Kidney glomerular epithelial cell (primary cell): ENCODE data around the gene ECSIT.

Experiments
- DNase-seq: peaks from one replicate; lab custom pipeline; 2025; lab: John Stamatoyannopoulos, UW

ECSIT gene

DNA sequence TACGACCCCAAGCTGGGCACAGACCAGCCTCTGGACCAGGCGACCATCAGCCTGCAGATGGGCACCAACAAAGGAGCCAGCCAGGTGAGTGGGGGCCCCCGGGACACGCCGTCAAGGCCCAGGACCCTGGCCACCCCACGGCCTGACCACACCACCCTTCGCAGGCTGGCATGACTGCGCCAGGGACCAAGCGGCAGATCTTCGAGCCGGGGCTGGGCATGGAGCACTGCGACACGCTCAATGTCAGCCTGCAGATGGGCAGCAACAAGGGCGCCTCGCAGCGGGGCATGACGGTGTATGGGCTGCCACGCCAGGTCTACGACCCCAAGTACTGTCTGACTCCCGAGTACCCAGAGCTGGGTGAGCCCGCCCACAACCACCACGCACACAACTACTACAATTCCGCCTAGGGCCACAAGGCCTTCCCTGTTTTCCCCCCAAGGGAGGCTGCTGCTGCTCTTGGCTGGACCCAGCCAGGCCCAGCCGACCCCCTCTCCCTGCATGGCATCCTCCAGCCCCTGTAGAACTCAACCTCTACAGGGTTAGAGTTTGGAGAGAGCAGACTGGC lies 20.5 kb upstream of the ECSIT start:
- DNase-seq, result no peak

DNA sequence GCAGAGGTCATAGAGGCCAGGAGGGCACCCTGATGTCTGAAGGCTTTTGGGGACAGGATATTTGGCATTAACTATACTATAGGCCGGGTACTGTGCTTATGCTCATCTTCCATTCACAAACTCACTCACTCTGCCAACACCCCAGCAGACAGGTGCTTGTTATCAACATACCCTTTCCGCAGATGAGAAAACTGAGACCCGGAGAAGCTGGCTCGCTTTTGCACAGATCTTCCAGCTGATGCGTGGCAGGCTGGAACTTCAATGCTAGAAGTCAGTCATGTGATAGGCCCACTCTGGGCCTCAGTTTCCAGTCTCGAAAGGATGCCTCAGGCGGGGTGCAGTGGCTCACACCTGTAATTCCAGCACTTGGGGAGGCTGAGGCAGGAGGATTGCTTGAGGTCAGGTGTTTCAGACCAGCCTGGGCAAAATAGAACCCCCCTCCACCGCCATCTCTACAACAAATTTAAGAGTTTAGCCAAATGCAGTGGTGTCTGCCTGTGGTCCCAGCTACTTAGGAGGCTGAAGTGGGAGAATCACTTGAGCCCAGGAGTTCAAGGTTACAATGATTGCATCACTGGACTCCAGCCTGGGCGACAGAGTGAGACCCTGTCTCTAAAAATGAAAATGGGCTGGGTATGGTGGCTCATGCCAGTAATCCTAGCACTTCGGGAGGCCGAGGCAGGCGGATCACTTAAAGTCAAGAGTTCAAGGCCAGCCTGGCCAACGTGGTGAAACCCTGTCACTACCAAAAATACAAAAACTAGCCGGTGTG lies 19.2 kb upstream of the ECSIT start:
- DNase-seq, result no peak

DNA sequence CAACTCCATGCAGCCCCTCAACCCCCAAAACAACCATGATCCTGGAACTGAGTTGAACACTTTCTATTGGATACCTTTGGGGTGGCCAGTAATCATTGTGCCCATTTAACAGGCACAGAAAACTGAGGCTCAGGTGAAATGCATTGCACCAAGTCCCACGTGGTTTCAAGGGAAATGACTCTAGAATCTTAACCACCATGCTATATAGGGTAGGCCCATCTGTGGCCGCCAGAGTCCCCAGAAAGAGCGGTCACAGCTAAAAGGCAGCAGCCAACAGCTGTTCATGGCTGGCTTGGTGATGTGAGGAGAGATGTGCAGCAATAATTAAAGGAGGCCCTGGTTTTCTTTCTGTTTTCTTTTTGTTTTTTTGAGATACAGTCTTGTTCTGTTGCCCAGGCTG lies 12.3 kb upstream of the ECSIT start:
- no peak for DNase-seq

DNA sequence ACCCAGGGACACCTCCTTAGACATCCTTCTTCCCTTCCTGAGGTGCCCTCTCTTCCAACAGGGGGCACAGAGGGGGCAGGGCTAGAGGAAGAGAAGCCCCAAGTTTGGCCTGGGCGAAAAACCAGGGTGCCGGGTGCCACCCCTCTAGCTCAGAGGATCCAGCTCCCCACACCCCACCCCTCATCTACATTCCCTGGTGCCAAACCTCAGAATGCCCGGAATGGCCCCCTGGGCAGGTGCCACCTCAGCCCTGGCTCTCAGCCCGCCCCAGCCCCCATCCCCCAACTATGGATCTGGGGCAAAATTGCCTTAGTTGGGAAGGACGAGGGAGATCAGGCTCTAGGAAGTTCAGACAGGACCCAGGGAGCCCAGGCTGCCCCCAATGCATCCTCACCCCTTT lies 11.7 kb upstream of the ECSIT start:
- no peak for DNase-seq

DNA sequence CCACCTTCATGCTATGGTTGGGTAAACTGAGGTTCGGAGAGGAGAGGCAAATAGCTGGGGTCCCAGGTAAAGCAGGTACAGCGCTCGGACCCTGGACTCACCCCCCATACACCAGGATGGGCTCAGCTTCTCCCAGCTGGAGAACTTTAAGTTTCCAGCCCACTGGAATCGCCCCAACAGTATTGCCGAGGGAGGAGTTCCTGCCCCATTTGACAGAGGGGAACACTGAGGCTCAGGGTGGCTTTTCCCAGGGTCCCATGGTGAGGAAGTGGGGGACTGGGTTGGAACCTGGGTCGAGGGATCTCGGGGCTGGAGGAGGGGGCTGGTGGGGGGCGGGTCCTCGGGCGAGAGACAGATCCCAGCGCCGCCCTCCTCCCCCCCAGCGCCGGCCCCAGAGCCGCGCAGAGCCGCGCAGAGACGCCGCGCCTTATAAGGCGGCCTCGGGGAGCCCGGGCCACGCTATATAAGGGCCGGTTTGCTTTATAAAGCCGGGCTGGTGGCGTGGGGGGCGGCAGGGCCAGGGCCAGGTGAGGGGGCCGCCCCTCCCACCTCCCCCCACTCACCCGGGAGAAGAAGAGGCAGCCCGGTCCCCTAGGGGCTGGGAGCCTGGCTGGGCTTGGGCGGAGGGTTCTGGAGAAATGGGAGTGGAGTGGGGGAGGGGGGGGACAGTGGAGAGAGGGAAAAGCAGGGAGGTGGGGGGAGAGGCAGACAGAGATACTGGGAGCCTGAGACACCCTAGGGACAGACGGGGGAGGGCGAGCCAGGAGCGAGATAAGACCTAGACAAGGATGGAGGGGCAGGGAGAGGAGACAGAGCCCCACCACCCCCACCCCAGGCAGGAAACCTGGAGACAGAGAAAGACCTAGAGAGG lies 10.8 kb upstream of the ECSIT start:
- no peak for DNase-seq

DNA sequence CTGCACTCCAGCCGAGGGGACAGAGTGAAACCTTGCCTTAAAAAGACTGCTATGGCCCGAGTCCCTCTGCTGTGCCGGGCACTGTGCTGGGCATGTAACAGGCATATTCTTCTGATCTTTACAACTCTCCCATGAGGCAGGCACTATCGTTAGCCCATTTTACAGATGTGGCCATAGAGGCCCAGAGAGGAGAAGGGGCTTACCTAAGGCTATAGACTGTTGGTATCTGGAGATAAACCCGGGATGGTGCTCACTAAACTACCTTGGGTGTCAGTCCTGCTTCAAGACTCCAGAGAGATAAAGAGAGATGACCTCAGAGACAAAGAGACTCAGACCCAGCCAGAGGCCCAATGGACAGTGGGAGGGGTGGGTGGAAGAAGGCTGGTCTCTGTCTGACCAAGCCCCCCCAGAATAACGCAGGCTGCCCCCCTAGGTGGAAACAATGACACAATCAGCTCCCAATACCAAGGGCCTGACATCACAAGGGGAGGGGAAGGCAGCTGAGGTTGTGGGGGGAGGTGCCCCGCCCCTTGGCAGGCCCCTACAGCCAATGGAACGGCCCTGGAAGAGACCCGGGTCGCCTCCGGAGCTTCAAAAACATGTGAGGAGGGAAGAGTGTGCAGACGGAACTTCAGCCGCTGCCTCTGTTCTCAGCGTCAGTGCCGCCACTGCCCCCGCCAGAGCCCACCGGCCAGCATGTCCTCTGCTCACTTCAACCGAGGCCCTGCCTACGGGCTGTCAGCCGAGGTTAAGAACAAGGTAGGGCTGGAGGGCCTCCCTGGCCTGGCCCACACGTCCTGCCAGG lies 9.5 kb upstream of the ECSIT start, which contains the start of gene CNN1:
Gene CNN1 (plus strand): TSS at position 620 of the 805 bp plus-strand sequence. CDS start 77 bp downstream, at position 697.
- no peak for DNase-seq

DNA sequence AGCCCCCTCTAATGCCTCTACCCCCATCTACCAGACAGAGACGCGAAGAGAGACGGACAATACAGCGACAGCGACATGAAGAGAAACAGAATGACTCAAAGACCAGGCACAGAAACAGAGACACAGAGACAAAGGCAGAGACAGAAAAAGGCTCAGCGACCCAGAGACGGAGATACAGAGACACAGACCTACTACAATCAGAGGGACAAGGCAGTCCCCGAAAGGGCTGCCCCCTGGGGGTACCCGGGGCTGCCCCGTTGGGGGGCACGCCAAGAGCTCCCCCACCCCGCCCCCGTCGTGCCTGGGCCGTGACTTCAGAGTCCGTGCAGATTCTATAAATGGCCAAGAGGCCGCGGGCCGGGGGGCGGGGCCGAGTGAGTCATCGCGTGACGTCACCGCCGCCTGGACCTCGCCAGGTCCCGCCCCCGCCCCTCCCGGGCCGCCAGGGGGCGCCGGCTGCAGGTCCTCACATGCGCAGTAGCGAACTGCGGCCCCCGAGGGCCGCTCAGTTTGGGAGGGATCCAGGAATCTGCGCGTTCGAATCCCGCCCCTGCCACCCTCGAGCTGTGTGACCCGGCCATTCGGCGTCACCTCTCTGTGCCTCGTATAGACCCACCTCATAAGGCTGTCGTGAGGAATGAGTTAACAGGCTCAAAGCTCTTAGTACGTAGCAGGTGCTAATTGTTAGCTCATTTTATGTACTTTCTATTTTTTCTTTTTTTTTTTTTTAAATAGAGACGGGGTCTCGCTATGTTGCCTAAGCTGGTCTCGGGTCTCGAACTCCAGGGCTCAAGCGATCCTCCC lies 7.1 kb upstream of the ECSIT start:
- DNase-seq, result peak; percentile 47

DNA sequence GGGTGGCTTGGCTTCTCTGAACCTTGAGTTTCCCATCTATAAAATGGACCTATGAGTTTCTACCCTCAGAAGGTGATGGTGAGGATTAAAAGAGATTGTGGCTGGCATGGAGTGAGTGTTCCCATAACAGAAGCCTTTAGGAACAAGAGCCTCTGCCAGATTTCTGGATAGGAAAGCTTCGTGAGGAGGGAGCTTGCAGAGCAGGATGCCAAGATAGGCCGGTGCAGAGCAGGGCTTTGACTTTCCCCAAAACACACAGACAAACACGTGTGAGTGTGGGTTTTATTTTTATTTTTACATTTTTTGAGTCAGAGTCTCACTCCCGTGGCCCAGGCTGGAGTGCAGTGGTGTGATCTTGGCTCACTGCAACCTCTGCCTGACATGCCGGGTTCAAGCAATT lies 6.0 kb upstream of the ECSIT start:
- DNase-seq, result no peak

DNA sequence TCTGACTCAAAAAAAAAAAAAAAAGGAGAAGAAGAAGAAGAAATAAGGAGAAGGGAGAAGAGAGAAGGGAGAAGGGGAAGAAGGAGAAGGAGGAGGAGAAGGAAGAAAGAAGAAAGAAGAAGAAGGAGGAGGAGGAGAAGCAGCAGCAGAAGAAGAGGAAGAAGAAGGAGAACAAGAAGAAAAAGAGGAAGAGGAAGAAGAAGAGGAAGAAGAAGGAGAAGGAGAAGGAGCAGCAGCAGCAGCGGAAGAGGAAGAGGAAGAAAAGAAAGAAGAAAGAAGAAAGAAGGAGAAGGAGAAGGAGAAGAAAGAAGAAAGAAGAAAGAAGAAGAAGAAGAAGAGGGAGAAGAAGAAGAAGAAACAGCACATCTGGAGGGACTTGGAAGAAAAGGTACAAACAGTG lies 5.6 kb upstream of the ECSIT start:
- no peak for DNase-seq

DNA sequence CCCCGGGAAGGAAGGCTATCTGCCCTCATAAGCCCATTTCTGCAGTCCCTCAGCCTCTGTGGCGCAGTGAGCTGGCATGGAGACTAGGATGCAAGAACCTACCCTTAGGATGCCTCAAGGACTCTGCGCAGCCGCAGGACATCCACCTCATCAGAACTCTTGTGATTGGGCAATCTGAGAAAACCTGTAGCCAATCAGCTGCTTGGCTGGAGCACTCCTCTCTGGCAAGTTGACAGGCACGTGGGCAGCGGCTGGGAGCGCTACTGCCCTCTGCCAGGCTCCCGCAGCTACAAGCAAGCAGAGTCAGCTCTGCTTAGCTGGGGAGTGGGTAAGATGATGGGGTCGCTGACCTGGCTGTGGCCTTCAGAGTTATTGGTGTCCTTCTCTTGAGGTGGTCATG lies 1.5 kb upstream of the ECSIT start:
- DNase-seq, result peak; percentile 25

DNA sequence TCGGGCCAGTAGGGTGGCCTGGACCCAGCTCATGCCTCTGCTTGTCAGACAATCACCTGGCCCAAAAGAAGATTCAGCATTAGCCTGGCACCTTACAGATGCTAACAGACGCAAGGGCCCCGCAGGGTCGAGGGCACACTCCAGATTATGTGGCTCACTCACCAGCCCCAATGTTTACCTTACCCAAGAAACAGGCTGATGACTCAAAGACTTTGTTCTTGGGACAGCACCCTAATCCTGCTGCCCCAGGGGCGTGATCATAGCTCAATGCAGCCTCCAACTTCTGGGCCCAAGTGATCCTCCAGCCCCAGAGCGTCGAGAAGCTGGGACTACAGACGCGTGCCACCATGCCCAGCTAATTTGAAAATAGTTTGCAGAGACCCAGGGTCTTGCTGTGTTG lies 9.8 kb downstream of the ECSIT start:
- no peak for DNase-seq

DNA sequence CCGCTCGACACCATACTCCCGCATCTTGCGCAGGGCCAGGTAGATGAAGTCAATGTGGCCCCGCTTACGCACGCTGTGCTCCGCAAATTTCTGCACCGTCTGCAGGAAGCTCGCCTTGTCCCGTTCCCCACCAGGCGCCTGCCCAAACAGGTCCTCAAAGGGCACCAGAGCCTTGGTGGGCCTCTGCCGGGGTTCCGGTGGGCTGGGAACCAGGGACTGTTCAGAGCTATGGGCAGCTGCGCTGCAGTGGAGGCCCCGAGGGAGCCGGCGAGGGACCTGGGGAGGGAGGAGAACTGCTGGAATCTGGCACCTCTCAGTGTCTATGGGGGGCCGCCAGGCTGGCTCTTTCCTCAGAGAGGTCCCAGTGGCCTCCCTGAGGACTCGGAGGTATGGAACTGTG lies 15.0 kb downstream of the ECSIT start:
- no peak for DNase-seq

DNA sequence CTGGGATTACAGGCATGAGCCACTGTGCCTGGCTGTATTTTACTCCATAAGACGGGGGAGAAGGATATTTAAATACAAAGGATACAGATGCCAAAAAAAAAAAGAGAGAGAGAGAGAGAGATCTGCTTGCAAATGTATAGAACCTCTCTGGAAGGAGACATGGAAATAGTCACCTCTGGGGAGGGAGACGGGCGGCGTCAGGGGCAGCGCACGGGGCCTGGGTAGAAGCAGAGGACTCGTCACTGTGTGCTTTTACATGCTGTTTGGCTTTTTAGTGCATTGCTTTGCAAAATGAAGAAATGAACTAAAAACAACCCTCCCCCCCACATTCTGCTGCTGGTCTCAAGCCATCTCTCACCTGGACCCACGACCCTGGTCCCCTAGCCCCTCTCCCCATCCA lies 18.5 kb downstream of the ECSIT start:
- no peak for DNase-seq

DNA sequence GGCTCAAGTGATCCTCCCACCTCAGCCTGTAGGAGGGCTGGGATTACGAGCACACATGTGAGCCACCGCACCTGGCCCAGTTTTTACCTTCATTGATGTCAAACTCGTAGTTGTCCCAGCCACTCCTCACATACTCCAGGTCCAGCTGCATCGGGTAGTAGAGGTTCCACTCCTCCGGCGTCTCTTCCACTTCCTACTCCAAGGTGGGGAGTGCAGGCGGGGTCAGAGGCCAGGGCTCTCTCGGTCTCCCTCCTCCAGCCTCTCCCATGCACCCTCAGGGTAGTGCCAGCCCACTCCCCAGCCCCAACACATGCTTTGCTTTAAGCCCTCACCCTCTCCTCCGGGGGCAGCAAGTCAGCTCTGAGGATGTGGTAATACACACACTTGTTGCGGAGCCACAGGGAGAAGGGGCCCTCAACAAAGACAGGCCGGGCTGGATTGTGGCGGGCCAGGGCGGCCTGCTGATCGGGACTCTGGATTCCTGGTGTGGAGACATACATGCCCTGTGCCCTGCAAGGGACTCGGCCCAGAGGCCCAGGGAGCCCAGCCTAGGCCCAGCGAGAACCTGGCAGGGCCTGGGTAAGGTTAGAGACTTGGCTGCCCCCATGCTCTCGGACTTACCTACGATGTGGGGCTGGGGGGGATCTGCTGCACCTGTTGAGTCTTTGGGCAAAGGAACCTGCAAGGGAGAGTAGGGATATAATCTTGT lies 21.4 kb downstream of the ECSIT start:
- no peak for DNase-seq

DNA sequence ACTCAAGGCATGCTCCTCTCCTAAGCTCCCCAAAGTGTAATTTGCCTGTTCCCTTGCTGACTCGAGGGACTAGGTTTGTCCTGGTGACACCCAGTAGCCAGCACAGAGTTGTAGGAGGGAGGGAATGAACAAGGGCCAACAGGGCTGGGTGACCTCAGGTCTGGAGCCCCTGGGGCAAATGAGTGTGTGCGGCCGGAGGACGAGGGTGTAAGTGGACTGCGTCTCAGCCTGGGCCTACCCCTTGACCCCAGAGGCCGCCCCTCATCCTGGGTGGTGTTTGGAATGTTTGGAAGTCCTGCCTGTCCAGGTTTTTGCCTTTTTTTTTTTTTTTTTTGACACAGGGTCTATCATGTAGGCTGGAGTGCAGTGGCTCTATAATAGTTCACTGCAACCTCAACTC lies 22.0 kb downstream of the ECSIT start:
- DNase-seq, result no peak

DNA sequence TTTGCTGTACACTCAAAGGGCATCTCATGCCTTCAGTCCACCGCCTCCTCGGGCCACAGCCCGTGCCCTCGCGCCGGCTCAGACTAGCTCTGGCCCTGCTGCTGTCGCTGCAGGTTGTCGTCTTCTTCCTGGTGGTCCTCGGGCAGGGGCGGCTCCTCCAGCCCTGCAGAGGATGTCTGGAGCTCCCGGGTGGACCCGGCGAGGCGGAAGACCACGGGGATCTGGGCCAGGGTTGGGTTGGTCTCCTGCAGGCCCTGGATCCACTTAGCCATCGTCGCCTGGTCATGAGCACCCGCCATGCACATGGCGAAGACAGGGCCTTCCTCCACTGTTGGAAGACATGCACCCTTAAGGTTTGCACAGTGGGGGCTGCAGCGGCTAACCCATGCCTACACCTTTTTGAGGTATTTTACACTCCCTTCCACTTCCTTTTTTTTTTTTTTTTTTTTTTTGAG lies 22.8 kb downstream of the ECSIT start:
- no peak for DNase-seq

DNA sequence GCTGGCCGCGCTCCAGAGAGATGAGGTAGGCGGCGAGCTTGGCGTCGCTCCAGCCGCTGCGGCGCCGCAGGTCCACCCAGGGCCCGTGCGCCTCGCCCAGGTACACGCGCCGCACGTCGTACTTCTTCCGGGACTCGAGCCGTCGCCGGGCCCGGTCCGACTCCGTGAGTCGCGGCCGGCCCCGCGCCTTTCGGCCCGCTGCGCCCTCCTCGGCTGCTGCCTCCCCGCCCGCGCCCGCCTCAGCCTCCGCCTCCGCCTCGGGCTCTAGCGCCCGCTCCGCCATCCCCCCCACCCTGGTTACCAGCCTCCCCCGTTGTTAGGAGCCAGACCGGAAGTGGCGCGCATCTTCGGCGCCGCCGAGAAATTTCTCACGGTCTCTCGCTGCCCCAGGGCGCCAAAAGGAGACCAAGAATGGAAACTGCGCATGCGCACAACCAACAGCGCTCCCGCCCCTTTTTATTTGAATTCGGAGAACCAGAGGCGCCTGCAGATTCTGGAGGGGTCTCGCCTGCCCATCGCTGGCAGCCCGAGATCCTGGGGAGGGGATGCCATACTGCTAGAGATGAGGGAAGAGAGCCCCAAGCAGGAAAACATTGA lies 23.3 kb downstream of the ECSIT start, which contains the start of gene ZNF653:
Gene ZNF653 (minus strand): TSS at position 336 of the 597 bp plus-strand sequence. CDS start 53 bp downstream, at position 283.
- DNase-seq, result peak; percentile 85

DNA sequence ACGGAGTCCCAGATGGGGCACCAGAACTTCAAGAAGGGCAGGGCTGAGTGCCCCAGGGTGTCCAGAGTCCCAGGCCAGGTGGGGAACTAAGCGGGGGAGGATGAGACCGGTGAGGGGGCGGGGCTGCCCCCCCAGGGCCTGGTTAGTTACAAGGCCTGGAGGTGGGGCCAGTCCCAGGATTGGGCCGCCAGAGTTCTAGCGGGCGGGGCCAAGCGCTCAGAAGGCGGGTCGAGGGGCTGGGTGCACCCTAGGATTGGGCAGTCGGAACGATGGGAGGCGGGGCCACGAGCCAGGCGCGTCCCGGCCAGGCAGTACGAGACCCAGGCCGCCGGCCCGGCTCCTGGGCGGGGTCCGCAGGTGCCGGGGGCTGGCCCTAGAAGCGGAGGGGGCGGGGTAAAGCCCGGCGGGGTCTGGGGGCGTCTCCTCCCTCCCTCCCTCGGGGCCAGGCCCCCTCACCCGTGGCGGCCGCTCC lies 23.9 kb downstream of the ECSIT start:
- peak; percentile 97 for DNase-seq

DNA sequence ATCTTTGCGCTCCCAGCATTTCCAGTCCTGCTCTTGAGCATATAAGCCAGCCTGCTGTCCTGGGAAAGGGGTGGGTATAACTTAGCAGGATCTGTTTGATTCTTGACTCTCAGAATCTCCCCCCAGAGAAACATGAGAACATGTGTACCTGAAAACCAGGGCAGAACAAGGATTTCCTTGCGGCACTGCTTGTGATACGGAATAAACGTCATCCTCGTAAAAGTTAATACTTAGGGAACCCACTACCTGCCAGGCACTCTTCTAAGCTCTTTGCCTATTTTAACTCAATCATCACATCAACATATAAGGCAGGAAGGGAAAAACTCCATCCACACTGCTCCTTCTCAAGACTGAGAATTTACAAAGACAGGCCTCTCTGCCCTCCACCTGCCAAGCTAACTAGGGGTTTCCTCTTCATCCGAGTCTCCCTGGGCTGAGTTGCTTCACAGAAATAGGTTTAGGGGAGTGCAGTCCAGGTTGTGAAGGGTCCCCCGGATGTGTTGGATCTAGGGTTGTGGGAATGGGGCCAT lies 24.4 kb downstream of the ECSIT start:
- DNase-seq, result no peak
